GM21737 (cell line): ENCODE data around the gene GTPBP3.
A peak's percentile ranks its signal among the peaks of the same experiment; 100 is the strongest.

Experiments
- ATAC-seq: cut with Tn5 transposase; IDR thresholded peaks from one replicate; pipeline ENCODE4 v1.9.1; 2021; ENCODE audit warnings: mild to moderate bottlenecking, moderate library complexity; ENCODE audit not compliant: unreplicated experiment

The GTPBP3 gene

DNA sequence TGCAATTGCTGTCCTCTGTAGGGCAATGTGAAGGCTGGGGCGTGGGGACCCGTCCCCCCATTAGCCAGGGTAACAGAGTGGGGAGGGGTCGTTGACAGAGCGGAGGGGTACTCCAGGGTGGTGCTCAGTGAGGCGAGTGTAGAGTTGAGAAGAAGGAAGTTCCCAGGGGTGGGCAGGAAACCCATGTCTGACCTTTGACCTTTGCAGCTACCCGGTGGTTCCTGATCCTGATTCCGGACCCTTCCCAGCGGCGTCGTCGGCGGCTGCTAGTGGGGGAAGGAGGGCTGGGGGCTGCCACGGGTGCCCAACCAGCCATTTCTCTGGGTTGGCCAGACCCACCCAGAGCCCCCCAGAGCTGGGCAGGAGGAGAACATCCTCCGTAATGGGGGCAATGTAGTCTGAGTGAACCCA, 41.9 kb downstream of the GTPBP3 start:
- ATAC-seq = no peak

GRCh38 chr19:17380426-17381138, 43.2 kb downstream of the GTPBP3 start:
- no peak for ATAC-seq

- no peak for ATAC-seq
Measured at GRCh38 chr19:17385878-17386611, 48.7 kb downstream of the GTPBP3 start.

DNA sequence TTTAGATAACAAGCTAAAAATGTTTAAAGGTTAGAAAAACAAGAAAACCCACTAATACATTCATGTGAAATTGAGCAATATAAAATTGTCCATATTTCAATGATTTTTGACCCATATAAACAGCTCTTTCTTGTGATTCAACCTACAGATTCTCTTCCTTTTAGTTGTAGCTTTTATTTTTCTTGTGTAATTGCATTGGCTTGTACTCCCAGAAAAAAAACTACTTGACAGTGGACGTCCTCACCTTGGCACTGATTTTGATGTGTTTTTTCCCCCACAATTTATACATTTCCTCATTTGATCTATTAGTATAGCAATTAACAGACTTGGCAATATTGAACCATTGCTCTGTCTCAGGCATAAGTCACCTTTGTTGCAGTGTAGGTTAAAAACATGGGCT, 51.9 kb downstream of the GTPBP3 start:
- no peak for ATAC-seq

GRCh38 chr19:17389957-17390664, 52.8 kb downstream of the GTPBP3 start:
- no peak for ATAC-seq

- ATAC-seq = peak; percentile 81
Measured at GRCh38 chr19:17390665-17391370, 53.5 kb downstream of the GTPBP3 start.

DNA sequence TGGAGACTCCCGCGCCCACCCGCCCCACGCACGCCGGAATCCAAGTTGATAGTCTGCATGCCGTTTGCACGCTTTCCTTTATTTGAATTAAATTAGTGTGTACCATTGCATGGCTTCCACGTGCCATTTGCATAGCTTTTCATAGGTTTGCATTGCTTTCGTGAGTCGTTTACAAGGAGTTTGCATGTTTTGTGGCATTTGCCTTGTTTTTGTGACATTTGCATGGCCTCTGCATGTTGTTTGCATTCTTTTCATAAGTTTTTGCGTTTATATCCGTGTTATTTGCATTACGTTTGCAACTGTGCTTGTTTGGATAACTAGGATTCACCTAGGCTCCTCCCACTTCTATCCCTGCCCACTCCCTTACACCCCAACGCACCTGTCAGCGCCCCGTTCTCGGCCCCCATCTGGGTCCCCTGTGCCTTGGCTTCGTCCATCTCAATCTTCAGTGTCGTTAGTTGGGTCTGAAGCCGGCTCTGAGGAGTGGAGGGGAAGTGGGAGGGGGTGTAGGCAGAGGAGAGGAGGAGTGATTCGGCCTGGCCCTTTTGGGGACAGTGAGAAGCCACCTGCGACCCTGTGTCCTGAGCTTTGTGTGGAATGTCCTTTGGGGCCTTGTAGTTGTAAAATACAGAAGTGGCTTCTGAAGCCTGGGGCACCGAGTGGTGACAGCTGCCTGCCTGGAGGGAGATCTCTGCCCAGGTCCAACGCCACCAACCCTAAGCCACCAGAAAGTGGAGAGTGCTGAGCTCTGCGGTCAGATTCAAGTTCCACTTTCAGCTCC, 54.2 kb downstream of the GTPBP3 start:
- ATAC-seq = no peak
